ENCODE data around the gene TRPM5. TPM values are rescaled to one million over a fixed set of nuclear protein-coding genes. Genes with fewer than 3 reads are reported as not detected.

The TRPM5 gene
- total RNA-seq, 1 donor from 2014 or later, result not detected

DNA sequence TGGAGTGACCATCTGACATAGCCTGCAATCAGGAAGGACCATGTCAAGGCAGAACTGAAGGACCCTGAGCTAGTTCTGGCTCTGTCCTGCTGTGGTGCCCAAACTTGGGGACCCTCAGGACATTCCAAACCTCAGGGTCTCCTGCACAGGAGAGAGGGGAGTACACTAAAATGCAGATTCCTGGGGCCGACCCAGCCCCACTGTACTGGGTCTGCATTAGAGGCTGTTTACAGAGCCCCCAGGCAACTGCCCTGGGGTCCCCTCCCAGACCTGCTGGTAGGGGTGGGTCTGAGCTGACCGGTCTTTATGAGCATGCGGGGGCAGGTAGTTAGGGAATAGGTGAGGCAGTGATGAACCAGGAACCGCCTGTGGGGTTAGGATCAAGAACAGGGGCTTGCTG is 6.8 kb downstream of the TRPM5 start:
- no peaks in the 10 kb centered on the region for H3K4me1 Mint-ChIP-seq (ENCODE audit: low read depth, unreplicated experiment)
- H3K9ac ChIP-seq (ENCODE audit: low read length), result no peak overlapping the region
- no peak overlapping the region for H3K4me2 ChIP-seq (ENCODE audit: low read length)
- peaks cover 55% of the 10 kb centered on the region for H3K27me3 Mint-ChIP-seq (ENCODE audit: low read depth, unreplicated experiment)
- no peak overlapping the region for H2AFZ ChIP-seq (ENCODE audit: low read depth, low read length)
- H3K9me3 ChIP-seq (ENCODE audit: insufficient read depth, low read depth, low read length), result peaks cover under 1% of the 10 kb centered on the region
- DNase-seq (ENCODE audit: low read depth), result no peak
- no peaks in the 10 kb centered on the region for H3K79me2 ChIP-seq (ENCODE audit: insufficient read depth, low read length)
- no peak for FAIRE-seq
- H3K27me3 ChIP-seq (ENCODE audit: insufficient read depth, low read length), result peaks cover 12% of the 10 kb centered on the region
- no peak overlapping the region for H3K27ac Mint-ChIP-seq (ENCODE audit: unreplicated experiment)
- H3K27ac ChIP-seq (ENCODE audit: low read depth, low read length), result no peak overlapping the region
- no peak overlapping the region for H3K4me3 Mint-ChIP-seq (ENCODE audit: unreplicated experiment)
- H3K4me3 ChIP-seq (ENCODE audit: insufficient read depth, low read depth, low read length), result no peak overlapping the region
- no peaks in the 10 kb centered on the region for H4K20me1 ChIP-seq (ENCODE audit: insufficient read depth, low read length)
- no peak for TF ChIP-seq EZH2 (IDR thresholded peaks at IDR 0.05; ENCODE audit: insufficient read depth, low read length)
- TF ChIP-seq, protein P1, sequence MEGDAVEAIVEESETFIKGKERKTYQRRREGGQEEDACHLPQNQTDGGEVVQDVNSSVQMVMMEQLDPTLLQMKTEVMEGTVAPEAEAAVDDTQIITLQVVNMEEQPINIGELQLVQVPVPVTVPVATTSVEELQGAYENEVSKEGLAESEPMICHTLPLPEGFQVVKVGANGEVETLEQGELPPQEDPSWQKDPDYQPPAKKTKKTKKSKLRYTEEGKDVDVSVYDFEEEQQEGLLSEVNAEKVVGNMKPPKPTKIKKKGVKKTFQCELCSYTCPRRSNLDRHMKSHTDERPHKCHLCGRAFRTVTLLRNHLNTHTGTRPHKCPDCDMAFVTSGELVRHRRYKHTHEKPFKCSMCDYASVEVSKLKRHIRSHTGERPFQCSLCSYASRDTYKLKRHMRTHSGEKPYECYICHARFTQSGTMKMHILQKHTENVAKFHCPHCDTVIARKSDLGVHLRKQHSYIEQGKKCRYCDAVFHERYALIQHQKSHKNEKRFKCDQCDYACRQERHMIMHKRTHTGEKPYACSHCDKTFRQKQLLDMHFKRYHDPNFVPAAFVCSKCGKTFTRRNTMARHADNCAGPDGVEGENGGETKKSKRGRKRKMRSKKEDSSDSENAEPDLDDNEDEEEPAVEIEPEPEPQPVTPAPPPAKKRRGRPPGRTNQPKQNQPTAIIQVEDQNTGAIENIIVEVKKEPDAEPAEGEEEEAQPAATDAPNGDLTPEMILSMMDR (IDR thresholded peaks at IDR 0.05; ENCODE audit: insufficient read depth, low read depth, low read length), result no peak
- H3K36me3 ChIP-seq (ENCODE audit: insufficient read depth, low read length), result no peaks in the 10 kb centered on the region
- no peaks in the 10 kb centered on the region for H3K36me3 Mint-ChIP-seq (ENCODE audit: low read depth, unreplicated experiment)
- peaks cover 9% of the 10 kb centered on the region for H3K9me3 Mint-ChIP-seq (ENCODE audit: unreplicated experiment)
- H3K4me1 ChIP-seq (ENCODE audit: insufficient read depth, low read length), result no peaks in the 10 kb centered on the region

DNA sequence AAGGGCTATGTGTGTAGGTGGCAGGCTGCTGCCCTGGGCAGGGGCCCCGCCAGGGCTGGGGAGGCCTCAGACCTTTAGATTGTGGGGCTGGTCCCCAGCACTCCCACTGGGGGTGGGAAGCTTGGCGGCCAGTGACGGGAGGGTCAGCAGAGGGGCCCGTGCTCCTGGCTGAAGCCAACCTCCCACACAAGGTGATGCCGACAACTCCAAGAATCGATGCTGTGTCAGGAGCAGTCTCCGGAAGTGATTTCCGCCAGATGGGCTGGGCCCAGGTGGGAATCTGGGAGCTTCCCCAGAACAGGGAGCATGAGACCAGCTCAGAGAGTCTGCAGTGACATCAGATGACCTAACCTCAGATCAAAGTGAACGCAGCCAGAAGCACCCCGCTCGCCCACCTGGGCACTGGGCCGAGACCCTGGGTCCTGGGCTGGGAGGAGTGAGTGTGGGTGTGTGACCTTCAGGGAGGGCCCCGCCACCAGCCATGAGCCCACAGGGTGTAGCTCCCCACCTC is 7.7 kb downstream of the TRPM5 start:
- FAIRE-seq, result no peak
- no peaks in the 10 kb centered on the region for H3K36me3 Mint-ChIP-seq (ENCODE audit: low read depth, unreplicated experiment)
- Histone ChIP-seq H2AFZ (ENCODE audit: low read depth, low read length) (no peak overlapping the region), H3K4me2 (ENCODE audit: low read length) (no peak overlapping the region), H3K9ac (ENCODE audit: low read length) (no peak overlapping the region), H3K36me3 (ENCODE audit: insufficient read depth, low read length) (no peaks in the 10 kb centered on the region), H3K9me3 (ENCODE audit: insufficient read depth, low read depth, low read length) (no peaks in the 10 kb centered on the region), H3K27ac (ENCODE audit: low read depth, low read length) (no peak overlapping the region), H3K4me3 (ENCODE audit: insufficient read depth, low read depth, low read length) (no peak overlapping the region), H3K4me1 (ENCODE audit: insufficient read depth, low read length) (no peaks in the 10 kb centered on the region), H4K20me1 (ENCODE audit: insufficient read depth, low read length) (no peaks in the 10 kb centered on the region), H3K79me2 (ENCODE audit: insufficient read depth, low read length) (no peaks in the 10 kb centered on the region), H3K27me3 (ENCODE audit: insufficient read depth, low read length) (peaks cover 10% of the 10 kb centered on the region)
- H3K27me3 Mint-ChIP-seq (ENCODE audit: low read depth, unreplicated experiment), result peaks cover 50% of the 10 kb centered on the region
- no peak for DNase-seq (ENCODE audit: low read depth)
- H3K4me1 Mint-ChIP-seq (ENCODE audit: low read depth, unreplicated experiment), result no peaks in the 10 kb centered on the region
- H3K4me3 Mint-ChIP-seq (ENCODE audit: unreplicated experiment), result no peak overlapping the region
- H3K27ac Mint-ChIP-seq (ENCODE audit: unreplicated experiment), result no peak overlapping the region
- TF ChIP-seq EZH2 (IDR thresholded peaks at IDR 0.05; ENCODE audit: insufficient read depth, low read length), result no peak
- peaks cover 9% of the 10 kb centered on the region for H3K9me3 Mint-ChIP-seq (ENCODE audit: unreplicated experiment)

DNA sequence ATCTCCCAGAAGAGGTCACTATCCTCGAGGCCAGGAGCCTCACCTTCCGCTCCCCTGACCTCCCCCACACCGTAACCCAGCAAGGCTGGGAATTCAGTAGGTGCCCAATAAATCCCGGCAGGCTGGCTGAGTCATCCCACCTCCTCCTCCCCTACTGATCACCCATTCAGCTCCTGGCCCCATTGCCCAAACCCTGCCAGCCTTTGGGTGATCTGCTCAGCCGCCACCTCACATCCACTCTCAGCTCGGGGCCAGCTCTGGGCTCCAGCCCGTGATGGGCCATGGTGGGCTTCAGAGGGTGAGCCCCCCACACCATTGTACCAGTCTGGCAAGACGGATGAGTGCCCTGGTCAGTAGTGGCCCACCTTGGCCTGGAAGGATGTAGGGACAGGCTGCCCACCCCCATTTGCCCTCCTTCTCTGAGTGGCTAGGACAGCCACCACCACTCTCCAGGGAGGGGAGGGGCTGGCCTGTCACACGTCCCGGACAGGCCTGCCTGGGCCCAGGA is 8.2 kb downstream of the TRPM5 start:
- Histone ChIP-seq H3K27ac (ENCODE audit: low read depth, low read length) (no peak overlapping the region), H3K9ac (ENCODE audit: low read length) (no peak overlapping the region), H4K20me1 (ENCODE audit: insufficient read depth, low read length) (no peaks in the 10 kb centered on the region), H3K9me3 (ENCODE audit: insufficient read depth, low read depth, low read length) (no peaks in the 10 kb centered on the region), H3K79me2 (ENCODE audit: insufficient read depth, low read length) (no peaks in the 10 kb centered on the region), H3K27me3 (ENCODE audit: insufficient read depth, low read length) (peaks cover 10% of the 10 kb centered on the region), H3K4me3 (ENCODE audit: insufficient read depth, low read depth, low read length) (no peak overlapping the region), H2AFZ (ENCODE audit: low read depth, low read length) (no peak overlapping the region), H3K4me1 (ENCODE audit: insufficient read depth, low read length) (no peaks in the 10 kb centered on the region), H3K36me3 (ENCODE audit: insufficient read depth, low read length) (no peaks in the 10 kb centered on the region), H3K4me2 (ENCODE audit: low read length) (no peak overlapping the region)
- Mint-ChIP-seq H3K36me3 (ENCODE audit: low read depth, unreplicated experiment) (no peaks in the 10 kb centered on the region), H3K27ac (ENCODE audit: unreplicated experiment) (no peak overlapping the region), H3K27me3 (ENCODE audit: low read depth, unreplicated experiment) (peaks cover 51% of the 10 kb centered on the region), H3K4me3 (ENCODE audit: unreplicated experiment) (no peak overlapping the region), H3K9me3 (ENCODE audit: unreplicated experiment) (peaks cover 9% of the 10 kb centered on the region), H3K4me1 (ENCODE audit: low read depth, unreplicated experiment) (no peaks in the 10 kb centered on the region)
- TF ChIP-seq EZH2 (IDR thresholded peaks at IDR 0.05; ENCODE audit: insufficient read depth, low read length), result no peak
- TF ChIP-seq, protein P1 (IDR thresholded peaks at IDR 0.05; ENCODE audit: insufficient read depth, low read depth, low read length), result no peak
- no peak for FAIRE-seq
- DNase-seq (ENCODE audit: low read depth), result no peak

Data from astrocyte (in vitro differentiated cells and primary cell).